DOHH2 (cell line): ENCODE measurements around the gene TOMM34.

Source experiments
- H3F3A ChIP-seq: fragments of 200-600 bp; sonication (generic), shearing (Covaris generic); 2 replicates; pipeline ENCODE4 v1.6.0; 2016; ENCODE audit warnings: antibody characterized with exemption, mild to moderate bottlenecking; ENCODE audit not compliant: control insufficient read depth, insufficient read depth
- H3K27ac ChIP-seq: fragments of 200-600 bp; sonication (generic); 2 replicates; pipeline ENCODE4 v1.5.1; 2014; ENCODE audit warnings: low read depth, mild to moderate bottlenecking, low read length, moderate library complexity
- H3K27me3 ChIP-seq: fragments of 200-600 bp; sonication (generic); 2 replicates; pipeline ENCODE4 v1.6.1; 2014; ENCODE audit warnings: mild to moderate bottlenecking, low read length, mixed read lengths; ENCODE audit not compliant: control insufficient read depth
- H3K36me3 ChIP-seq: fragments of 200-600 bp; sonication (generic); 2 replicates; pipeline ENCODE4 v1.6.1; 2014; ENCODE audit warnings: mild to moderate bottlenecking, low read length, moderate library complexity, mixed read lengths; ENCODE audit not compliant: control insufficient read depth
- H3K4me1 ChIP-seq: fragments of 200-600 bp; sonication (generic); 2 replicates; pipeline ENCODE4 v1.6.1; 2014; ENCODE audit warnings: mild to moderate bottlenecking, low read length, mixed read lengths; ENCODE audit not compliant: control insufficient read depth
- H3K4me2 ChIP-seq: fragments of 200-600 bp; sonication (generic); 2 replicates; pipeline ENCODE4 v1.6.0; 2014; ENCODE audit warnings: mild to moderate bottlenecking, low read length, moderate library complexity
- H3K4me3 ChIP-seq: fragments of 200-600 bp; sonication (generic); 2 replicates; pipeline ENCODE4 v1.5.1; 2014; ENCODE audit warnings: mild to moderate bottlenecking, low read length, mixed read lengths
- H3K79me2 ChIP-seq: fragments of 200-600 bp; sonication (generic); 2 replicates; pipeline ENCODE4 v1.6.1; 2014; ENCODE audit warnings: mild to moderate bottlenecking, low read length, mixed read lengths; ENCODE audit not compliant: control insufficient read depth
- H3K9me2 ChIP-seq: fragments of 200-600 bp; sonication (generic); replicated peaks from 2 replicates; pipeline ENCODE4 v1.6.1; 2014; ENCODE audit warnings: mild to moderate bottlenecking, low read length, mixed read lengths; ENCODE audit not compliant: control insufficient read depth
- H3K9me3 ChIP-seq: fragments of 200-600 bp; sonication (generic); 2 replicates; pipeline ENCODE4 v1.6.1; 2014; ENCODE audit warnings: antibody characterized with exemption, low read length, mixed read lengths; ENCODE audit not compliant: control insufficient read depth, insufficient read depth
- H4K20me1 ChIP-seq: fragments of 200-600 bp; sonication (generic); 2 replicates; pipeline ENCODE4 v1.6.0; 2014; ENCODE audit warnings: low read depth, mild to moderate bottlenecking, antibody characterized with exemption, low read length, moderate library complexity; ENCODE audit not compliant: control insufficient read depth, insufficient read depth
- EZH2phosphoT487 ChIP-seq: fragments of 200-600 bp; sonication (generic); IDR thresholded peaks from 2 replicates; pipeline ENCODE4 v1.6.1; 2017; ENCODE audit warnings: borderline replicate concordance, mild to moderate bottlenecking, antibody characterized with exemption, low read length, moderate library complexity, mixed read lengths
- TF ChIP-seq, protein P1 (sequence below): fragments of 200-600 bp; sonication (generic); IDR thresholded peaks from one replicate; pipeline ENCODE4 v1.5.1; 2014; ENCODE audit warnings: antibody characterized with exemption, mild to moderate bottlenecking, low read depth, low read length; ENCODE audit not compliant: poor library complexity, severe bottlenecking

TOMM34 gene

DNA sequence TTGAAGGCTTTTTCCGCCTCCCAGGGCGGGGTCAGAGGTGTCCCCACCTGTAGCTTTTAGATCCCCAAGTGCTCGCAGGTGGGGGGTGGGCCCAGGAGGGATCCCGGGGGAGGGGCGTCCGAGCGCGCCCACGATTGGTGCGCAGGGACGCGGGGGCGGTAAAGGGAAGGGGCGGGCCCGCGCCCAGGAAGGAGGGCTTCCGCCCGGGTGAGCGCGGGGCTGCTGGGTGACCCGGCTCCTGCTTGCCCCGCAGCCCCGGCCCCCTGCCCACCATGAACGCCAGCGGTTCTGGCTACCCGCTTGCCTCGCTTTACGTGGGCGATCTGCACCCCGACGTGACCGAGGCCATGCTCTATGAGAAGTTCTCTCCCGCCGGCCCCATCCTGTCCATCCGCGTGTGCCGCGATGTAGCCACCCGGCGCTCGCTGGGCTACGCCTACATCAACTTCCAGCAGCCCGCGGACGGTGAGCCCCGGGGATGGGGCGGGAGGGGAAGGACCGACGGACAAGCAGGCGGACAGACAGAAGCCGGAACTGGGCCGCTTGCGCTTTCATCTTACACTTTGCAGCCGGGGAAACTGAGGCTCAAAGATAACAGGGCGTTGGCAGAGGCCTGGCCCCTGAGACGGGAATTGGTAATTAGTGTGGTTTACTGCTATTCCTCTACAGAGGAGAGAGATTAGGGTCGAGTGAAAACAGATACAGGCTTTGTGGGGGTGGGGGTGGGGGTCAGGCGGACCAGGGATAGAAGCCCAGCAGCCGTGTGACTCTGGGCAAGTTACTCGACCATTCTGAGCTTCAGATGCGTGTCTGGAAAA lies 50.1 kb downstream of the TOMM34 start, which contains the start of gene PABPC1L:
Gene PABPC1L (plus strand): TSS at position 189 of the 818 bp plus-strand sequence. CDS start 84 bp downstream, at position 273.
- H3K9me3 ChIP-seq = no peaks in the 10 kb centered on the region
- H3K9me2 ChIP-seq = no peaks in the 10 kb centered on the region
- peak within 1 kb of the TSS; percentile 95 for H3K4me2 ChIP-seq
- no peaks in the 10 kb centered on the region; the same call in 1 of the 2 replicates for H4K20me1 ChIP-seq
- no peak within 1 kb of the TSS; the same call in 1 of the 2 replicates for H3K27ac ChIP-seq
- peaks cover 30% of the 10 kb centered on the region for H3F3A ChIP-seq
- peaks cover 20% of the 10 kb centered on the region for H3K4me1 ChIP-seq
- H3K36me3 ChIP-seq = peaks cover 52% of the 10 kb centered on the region
- peaks cover 6% of the 10 kb centered on the region for H3K79me2 ChIP-seq
- TF ChIP-seq EZH2phosphoT487 = no peak
- TF ChIP-seq, protein P1, sequence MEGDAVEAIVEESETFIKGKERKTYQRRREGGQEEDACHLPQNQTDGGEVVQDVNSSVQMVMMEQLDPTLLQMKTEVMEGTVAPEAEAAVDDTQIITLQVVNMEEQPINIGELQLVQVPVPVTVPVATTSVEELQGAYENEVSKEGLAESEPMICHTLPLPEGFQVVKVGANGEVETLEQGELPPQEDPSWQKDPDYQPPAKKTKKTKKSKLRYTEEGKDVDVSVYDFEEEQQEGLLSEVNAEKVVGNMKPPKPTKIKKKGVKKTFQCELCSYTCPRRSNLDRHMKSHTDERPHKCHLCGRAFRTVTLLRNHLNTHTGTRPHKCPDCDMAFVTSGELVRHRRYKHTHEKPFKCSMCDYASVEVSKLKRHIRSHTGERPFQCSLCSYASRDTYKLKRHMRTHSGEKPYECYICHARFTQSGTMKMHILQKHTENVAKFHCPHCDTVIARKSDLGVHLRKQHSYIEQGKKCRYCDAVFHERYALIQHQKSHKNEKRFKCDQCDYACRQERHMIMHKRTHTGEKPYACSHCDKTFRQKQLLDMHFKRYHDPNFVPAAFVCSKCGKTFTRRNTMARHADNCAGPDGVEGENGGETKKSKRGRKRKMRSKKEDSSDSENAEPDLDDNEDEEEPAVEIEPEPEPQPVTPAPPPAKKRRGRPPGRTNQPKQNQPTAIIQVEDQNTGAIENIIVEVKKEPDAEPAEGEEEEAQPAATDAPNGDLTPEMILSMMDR = no peak
- no peaks in the 10 kb centered on the region for H3K27me3 ChIP-seq
- H3K4me3 ChIP-seq = peak within 1 kb of the TSS; percentile 87

DNA sequence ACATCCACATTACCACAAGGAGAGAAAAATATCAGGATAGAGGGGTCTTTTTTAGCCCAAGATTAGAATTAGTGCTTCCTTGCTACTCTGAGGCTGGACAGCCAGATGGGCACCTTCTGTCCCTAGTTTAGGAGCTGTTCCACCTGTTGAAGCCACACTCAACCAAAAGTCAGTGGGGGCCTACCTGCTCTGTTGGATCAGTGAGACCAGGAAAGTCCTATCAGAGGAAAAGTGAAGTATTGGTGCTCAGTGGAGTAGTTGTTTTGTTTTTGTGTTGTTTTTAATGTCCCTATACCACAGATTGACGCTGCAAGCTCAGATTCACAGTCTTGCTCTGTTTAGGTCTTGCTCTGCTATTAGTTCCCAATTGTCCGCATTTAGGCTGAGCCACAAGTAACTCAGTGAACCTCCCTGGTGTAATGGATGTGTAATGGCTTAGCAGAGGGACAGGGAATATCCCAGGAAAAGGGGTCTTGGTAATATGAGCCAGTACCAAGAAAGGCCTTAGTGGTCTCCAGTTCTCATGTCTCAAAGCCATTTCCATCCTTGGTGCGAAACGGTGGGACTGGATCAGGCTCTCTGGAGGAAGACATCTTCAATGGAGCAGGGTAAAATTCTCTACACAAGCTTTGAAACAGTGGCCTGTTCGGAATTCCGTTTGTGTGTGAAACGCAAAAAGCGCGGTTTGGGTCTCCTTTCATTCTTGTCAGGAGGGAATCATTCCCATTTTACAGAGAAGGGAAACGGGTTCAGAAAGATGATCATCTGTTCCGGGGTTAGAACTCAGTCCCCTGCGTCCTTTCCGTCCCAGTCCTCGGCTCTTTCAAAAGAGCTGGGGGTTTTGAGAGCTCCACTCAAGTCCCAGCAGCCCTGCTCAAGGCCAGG lies 51.0 kb downstream of the TOMM34 start:
- TF ChIP-seq, protein P1 = no peak
- no peak for TF ChIP-seq EZH2phosphoT487
- H3K27me3 ChIP-seq = no peaks in the 10 kb centered on the region
- H3K27ac ChIP-seq = no peak overlapping the region
- H3K4me3 ChIP-seq = peak overlapping the region; percentile 87
- H3K9me3 ChIP-seq = no peaks in the 10 kb centered on the region
- H3K79me2 ChIP-seq = peaks cover 6% of the 10 kb centered on the region
- H3K4me1 ChIP-seq = peaks cover 20% of the 10 kb centered on the region
- H4K20me1 ChIP-seq = no peaks in the 10 kb centered on the region; the same call in 1 of the 2 replicates
- H3F3A ChIP-seq = peaks cover 32% of the 10 kb centered on the region
- peak overlapping the region; percentile 95 for H3K4me2 ChIP-seq
- peaks cover 60% of the 10 kb centered on the region for H3K36me3 ChIP-seq
- no peaks in the 10 kb centered on the region for H3K9me2 ChIP-seq

DNA sequence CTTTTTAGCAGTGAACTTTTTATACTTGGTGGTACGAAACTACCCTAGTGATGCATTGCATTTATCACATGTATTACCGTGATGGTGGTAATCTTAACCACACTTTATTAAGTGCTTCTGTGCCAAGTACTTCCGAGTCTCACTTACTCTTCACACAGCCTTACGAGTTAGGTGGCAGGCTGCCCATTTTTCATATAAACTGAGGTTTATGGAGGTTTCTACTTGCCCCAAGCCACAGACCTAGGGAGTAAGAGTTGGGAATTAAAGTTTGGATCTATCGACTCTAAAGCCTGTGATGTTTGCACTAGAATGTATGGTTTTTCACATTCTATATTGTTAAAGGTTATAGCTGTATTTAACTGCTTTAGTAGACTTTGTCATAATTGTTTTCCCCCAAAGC lies 55.8 kb downstream of the TOMM34 start:
- no peak overlapping the region for H3K4me3 ChIP-seq
- peaks cover 38% of the 10 kb centered on the region for H3F3A ChIP-seq
- H3K4me2 ChIP-seq = no peak overlapping the region
- H3K27ac ChIP-seq = no peak overlapping the region
- peaks cover 93% of the 10 kb centered on the region for H3K36me3 ChIP-seq
- H3K4me1 ChIP-seq = peaks cover 15% of the 10 kb centered on the region
- H3K9me2 ChIP-seq = no peaks in the 10 kb centered on the region
- no peaks in the 10 kb centered on the region for H3K27me3 ChIP-seq
- peaks cover 12% of the 10 kb centered on the region; the same call in 1 of the 2 replicates for H4K20me1 ChIP-seq
- H3K79me2 ChIP-seq = peaks cover 32% of the 10 kb centered on the region
- TF ChIP-seq EZH2phosphoT487 = no peak
- TF ChIP-seq, protein P1 = no peak
- no peaks in the 10 kb centered on the region for H3K9me3 ChIP-seq
